HG02759 (cell line): ENCODE data around the gene ITGA11.

Source experiments
- ATAC-seq: cut with Tn5 transposase; IDR thresholded peaks from one replicate; pipeline ENCODE4 v1.9.1; 2021; ENCODE audit warnings: mild to moderate bottlenecking, moderate library complexity; ENCODE audit not compliant: unreplicated experiment

The ITGA11 gene

GRCh38 chr15:68413363-68414205, 18.4 kb downstream of the ITGA11 start:
- ATAC-seq: no peak

GRCh38 chr15:68412218-68412617, 19.7 kb downstream of the ITGA11 start:
- ATAC-seq: no peak

GRCh38 chr15:68411735-68412134, 20.2 kb downstream of the ITGA11 start:
- no peak for ATAC-seq

- ATAC-seq: no peak
Observed at GRCh38 chr15:68411343-68411675, 20.7 kb downstream of the ITGA11 start.

- ATAC-seq: no peak
Observed at GRCh38 chr15:68410466-68411342, 21.3 kb downstream of the ITGA11 start.

GRCh38 chr15:68409736-68410370, 22.1 kb downstream of the ITGA11 start:
- ATAC-seq: no peak

- no peak for ATAC-seq
Observed at GRCh38 chr15:68408971-68409370, 23.0 kb downstream of the ITGA11 start.

- no peak for ATAC-seq
Observed at GRCh38 chr15:68407886-68408881, 23.8 kb downstream of the ITGA11 start.

- no peak for ATAC-seq
Observed at GRCh38 chr15:68407141-68407885, 24.6 kb downstream of the ITGA11 start.

- ATAC-seq: no peak
Observed at GRCh38 chr15:68405378-68406250, 26.3 kb downstream of the ITGA11 start.

GRCh38 chr15:68404056-68404798, 27.7 kb downstream of the ITGA11 start:
- no peak for ATAC-seq

- ATAC-seq: no peak
Observed at GRCh38 chr15:68403161-68403941, 28.6 kb downstream of the ITGA11 start.

GRCh38 chr15:68402432-68403160, 29.4 kb downstream of the ITGA11 start:
- no peak for ATAC-seq

GRCh38 chr15:68401496-68402431, 30.2 kb downstream of the ITGA11 start:
- no peak for ATAC-seq

GRCh38 chr15:68400066-68400456, 31.9 kb downstream of the ITGA11 start:
- no peak for ATAC-seq
